ENCODE results near the gene ATP1B3.
"Not testable (repeated sequence)": the region's sequence is repeated elsewhere in the genome, so short reads cannot be mapped to it uniquely, and the experiment has no call there.

Gene ATP1B3

DNA sequence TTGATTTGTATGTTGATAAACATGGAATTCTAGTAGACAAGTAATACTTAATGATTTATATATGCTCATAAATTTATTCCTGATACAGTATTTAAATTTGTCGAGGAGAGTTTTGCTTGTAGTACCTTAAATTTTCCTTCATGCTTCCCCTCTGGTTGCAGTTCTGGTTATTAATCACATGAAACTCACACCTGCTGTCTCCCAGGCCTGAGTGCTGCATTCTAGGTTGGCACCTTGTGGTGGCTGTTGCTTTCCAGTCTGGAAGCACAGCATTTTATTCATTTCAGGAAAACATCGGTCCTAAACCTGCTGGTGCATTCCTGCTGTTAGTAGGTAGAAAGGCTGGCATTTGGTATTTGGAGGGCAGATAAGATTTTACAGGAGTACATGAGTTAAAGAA is 44.9 kb downstream of the ATP1B3 start:
- TF ChIP-seq CTCF (IDR thresholded peaks at IDR 0.05; ENCODE audit: low read depth, low read length), result no peak
- no peak for DNase-seq (ENCODE audit: extremely low read depth, low read depth)

- DNase-seq (ENCODE audit: extremely low read depth, low read depth), result not testable (repeated sequence)
Observed at GRCh38 chr3:141925677-141926076, 49.2 kb downstream of the ATP1B3 start.

DNA sequence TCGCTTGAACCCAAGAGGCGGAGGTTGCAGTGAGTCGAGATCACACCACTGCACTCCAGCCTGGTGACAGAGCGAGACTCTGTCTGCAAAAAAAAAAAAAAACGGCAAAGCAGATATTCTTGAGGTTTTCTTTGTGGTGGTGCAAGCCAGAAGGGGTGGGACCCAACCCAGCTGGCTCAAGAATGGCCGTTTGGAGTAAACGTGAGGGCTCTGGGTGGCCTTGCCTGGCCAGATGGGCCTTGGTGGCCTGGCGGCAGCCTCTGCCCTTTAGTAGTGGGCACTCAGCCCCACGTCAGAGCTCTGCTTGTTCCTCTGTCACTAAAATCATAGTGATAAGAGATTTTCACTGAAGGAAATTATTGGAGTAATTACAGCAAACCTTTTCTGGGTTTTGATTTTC is 50.5 kb downstream of the ATP1B3 start:
- no peak for TF ChIP-seq CTCF (IDR thresholded peaks at IDR 0.05; ENCODE audit: low read depth, low read length)
- no peak for DNase-seq (ENCODE audit: extremely low read depth, low read depth)

DNA sequence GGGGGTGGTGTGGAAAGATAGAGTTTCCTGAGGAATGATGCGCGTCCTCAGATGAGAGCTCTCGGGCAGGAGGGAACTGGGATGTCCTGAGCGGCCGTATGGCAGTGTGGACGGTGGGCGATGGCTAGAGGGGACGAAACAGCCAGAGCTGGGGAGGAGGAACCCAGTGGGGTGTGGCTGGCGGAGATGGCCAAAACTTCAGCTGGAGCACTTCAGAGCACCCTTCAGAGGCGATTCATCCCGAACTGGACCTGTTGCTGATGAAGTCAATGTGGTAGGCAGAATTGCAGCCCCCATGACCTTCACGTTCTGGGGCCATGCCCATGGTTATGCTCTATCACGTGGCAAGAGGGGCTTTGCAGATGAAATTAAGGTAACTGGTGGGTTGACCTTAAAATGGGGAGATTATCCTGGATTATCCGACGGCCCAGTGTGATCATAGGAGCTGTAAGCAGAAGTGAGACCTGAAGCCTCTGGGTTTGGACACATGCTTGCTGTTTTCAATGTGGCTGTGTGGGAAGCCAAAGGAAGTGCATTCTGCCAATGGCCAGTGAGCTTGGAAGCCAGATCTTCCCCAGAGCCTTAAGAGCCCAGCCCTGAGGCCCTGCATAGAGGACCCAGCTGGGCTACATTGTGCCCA is 52.3 kb downstream of the ATP1B3 start:
- no peak for TF ChIP-seq CTCF (IDR thresholded peaks at IDR 0.05; ENCODE audit: low read depth, low read length)
- no peak for DNase-seq (ENCODE audit: extremely low read depth, low read depth)

DNA sequence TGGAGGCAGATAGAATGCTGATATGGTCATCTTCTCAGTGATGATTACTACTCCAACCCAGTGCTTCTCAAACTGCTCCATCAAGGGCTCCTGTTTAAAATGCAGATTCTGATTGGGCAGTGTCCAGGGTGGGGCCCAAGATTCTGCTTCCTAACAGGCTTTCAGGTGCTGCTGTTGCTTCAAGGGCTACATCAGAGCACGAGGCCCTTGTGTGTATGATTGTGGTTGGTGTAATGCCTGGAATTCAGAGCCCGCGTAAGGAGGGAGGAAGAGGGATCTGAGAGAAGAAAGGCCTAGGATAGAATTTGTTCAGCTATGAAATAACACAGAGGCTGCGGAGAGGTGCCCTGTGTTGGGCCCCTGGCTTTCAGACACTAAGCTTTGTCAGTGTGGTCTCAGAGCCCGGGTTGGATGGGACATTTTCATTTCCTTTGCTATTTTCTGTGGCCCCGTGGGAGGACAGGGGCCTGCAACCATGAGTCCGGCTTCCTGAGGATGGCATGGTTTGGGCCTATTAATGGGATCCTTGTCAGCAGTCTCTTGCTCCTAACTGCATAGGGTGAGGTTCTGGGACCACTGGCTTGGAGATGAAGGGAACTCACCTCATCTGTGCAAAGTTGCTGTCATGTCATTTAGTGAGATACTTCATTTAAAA is 53.0 kb downstream of the ATP1B3 start:
- DNase-seq (ENCODE audit: extremely low read depth, low read depth), result no peak
- no peak for TF ChIP-seq CTCF (IDR thresholded peaks at IDR 0.05; ENCODE audit: low read depth, low read length)

GRCh38 chr3:141930801-141931200 is 54.4 kb downstream of the ATP1B3 start:
- no peak for DNase-seq (ENCODE audit: extremely low read depth, low read depth)
- TF ChIP-seq CTCF (IDR thresholded peaks at IDR 0.05; ENCODE audit: low read depth, low read length), result no peak

DNA sequence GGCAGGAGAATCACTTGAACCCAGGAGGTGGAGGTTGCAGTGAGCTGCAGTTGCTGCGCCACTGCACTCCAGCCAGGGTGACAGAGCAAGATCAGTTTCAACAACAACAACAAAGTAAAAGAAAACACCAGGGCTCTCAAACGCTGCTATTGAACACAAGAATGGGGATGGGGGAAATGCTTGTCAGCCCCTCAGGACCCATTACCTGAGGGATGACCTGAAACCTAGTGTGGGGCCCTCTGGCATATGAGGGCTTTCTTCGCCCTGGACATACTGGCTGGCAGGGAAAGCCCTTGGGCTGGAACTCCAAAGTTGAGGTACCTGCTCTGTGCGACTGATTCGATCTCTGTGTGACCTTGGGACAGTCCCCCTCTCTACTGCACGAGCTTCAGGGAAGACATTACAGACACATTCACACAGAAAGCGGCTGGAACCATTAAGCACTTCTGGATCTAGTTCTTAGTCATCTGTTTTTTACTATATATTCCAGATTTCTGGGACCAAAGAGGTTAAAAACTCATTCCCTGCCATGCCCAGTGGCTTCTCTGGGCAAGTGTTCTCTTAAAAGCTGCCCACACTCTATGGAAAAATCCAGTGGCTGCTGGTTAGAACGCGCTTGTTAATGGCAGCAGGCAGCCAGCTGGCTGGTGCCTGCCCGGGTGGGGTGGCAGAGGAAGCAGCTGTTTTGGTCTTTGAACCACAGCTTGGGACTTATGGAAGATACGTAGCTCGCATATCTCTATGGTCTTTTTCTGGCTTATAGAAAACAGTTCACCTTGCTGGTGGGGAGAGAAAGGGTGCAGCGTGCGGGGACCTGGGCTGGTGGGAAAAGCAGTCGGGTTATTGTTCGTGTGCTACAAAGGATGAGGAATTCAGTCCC is 57.2 kb downstream of the ATP1B3 start:
- no peak for TF ChIP-seq CTCF (IDR thresholded peaks at IDR 0.05; ENCODE audit: low read depth, low read length)
- no peak for DNase-seq (ENCODE audit: extremely low read depth, low read depth)

Measured in AG09319 (cell line).